ENCODE data around the gene TUBB3. TPM values are rescaled to one million over a fixed set of nuclear protein-coding genes. Genes with fewer than 3 reads are reported as not detected.

The TUBB3 gene
- total RNA-seq, 3 donors from 2014 or later (not counting 1 experiment from before 2014, with no cell fraction given), result 1.1 to 1.3 (median 1.2) TPM

- no peak overlapping the region for H3K27ac ChIP-seq (ENCODE audit: low read length)
- peak in 1 of 2 donors; percentile 39 for DNase-seq
Measured at GRCh38 chr16:89922477-89922883, 662 bp upstream of the TUBB3 start.

GRCh38 chr16:89923640-89924296 is 626 bp downstream of the TUBB3 start:
- Histone ChIP-seq H3K4me1 (ENCODE audit: control insufficient read depth, insufficient read depth, low read length) (peaks cover 54% of the 10 kb centered on the region), H3K27me3 (ENCODE audit: control insufficient read depth, insufficient read depth, low read length) (peaks cover 78% of the 10 kb centered on the region)
- no peak overlapping the region for H3K4me3 Mint-ChIP-seq

More at GRCh38 chr16:89922477-89922883, 662 bp upstream of the TUBB3 start:
- Mint-ChIP-seq H3K27ac (no peak overlapping the region), H3K4me3 (peak overlapping the region; percentile 40), H3K27me3 (ENCODE audit: low read depth in 2 of 2) (peaks cover 11 to 30% of the 10 kb centered on the region in 2 donors), H3K9me3 (no peaks in the 10 kb centered on the region), H3K4me1 (peaks cover 21 to 33% of the 10 kb centered on the region in 2 donors), H3K36me3 (no peaks in the 10 kb centered on the region)
- Histone ChIP-seq H3K4me3 (ENCODE audit: low read length) (peak overlapping the region; percentile 11), H3K36me3 (ENCODE audit: control insufficient read depth, insufficient read depth, low read length) (no peaks in the 10 kb centered on the region), H3K27me3 (ENCODE audit: control insufficient read depth, insufficient read depth, low read length) (peaks cover 74% of the 10 kb centered on the region), H3K9me3 (ENCODE audit: control insufficient read depth, insufficient read depth, low read length) (no peaks in the 10 kb centered on the region), H3K4me1 (ENCODE audit: control insufficient read depth, insufficient read depth, low read length) (peaks cover 67% of the 10 kb centered on the region)
- intact Hi-C loops (cut with micrococcal nuclease), result no loop called here
- TF ChIP-seq CTCF (IDR thresholded peaks at IDR 0.05), result no peak
- WGBS (ENCODE audit: insufficient coverage), result under 1% methylated on average over 31 of the region's 31 CpGs
- ATAC-seq, result peak in 1 of 3 donors; percentile 12

GRCh38 chr16:89924297-89924924 is 1.3 kb downstream of the TUBB3 start:
- no peak overlapping the region for H3K27ac ChIP-seq (ENCODE audit: low read length)
- ATAC-seq (peak in 2 of 3 donors; percentile 23 to 46), DNase-seq (peak in 1 of 2 donors; percentile 71)
- Mint-ChIP-seq H3K27me3 (ENCODE audit: low read depth in 2 of 2) (peaks cover 9 to 28% of the 10 kb centered on the region in 2 donors), H3K9me3 (no peaks in the 10 kb centered on the region), H3K36me3 (no peaks in the 10 kb centered on the region), H3K4me3 (peak overlapping the region; percentile 56), H3K27ac (no peak overlapping the region), H3K4me1 (peaks cover 8 to 18% of the 10 kb centered on the region in 2 donors)
- peaks cover 49% of the 10 kb centered on the region for H3K4me1 ChIP-seq (ENCODE audit: control insufficient read depth, insufficient read depth, low read length)
- no peak for TF ChIP-seq CTCF (IDR thresholded peaks at IDR 0.05)
- 2% methylated on average over 14 of the region's 14 CpGs for WGBS (ENCODE audit: insufficient coverage)
- H3K36me3 ChIP-seq (ENCODE audit: control insufficient read depth, insufficient read depth, low read length), result no peaks in the 10 kb centered on the region
- no peak overlapping the region for H3K4me3 ChIP-seq (ENCODE audit: low read length)
- no peaks in the 10 kb centered on the region for H3K9me3 ChIP-seq (ENCODE audit: control insufficient read depth, insufficient read depth, low read length)
- H3K27me3 ChIP-seq (ENCODE audit: control insufficient read depth, insufficient read depth, low read length), result peaks cover 71% of the 10 kb centered on the region
- intact Hi-C loops (cut with micrococcal nuclease), result no loop called here

More at GRCh38 chr16:89923640-89924296, 626 bp downstream of the TUBB3 start:
- Histone ChIP-seq H3K4me3 (ENCODE audit: low read length) (no peak overlapping the region), H3K27ac (ENCODE audit: low read length) (no peak overlapping the region), H3K36me3 (ENCODE audit: control insufficient read depth, insufficient read depth, low read length) (no peaks in the 10 kb centered on the region), H3K9me3 (ENCODE audit: control insufficient read depth, insufficient read depth, low read length) (no peaks in the 10 kb centered on the region)
- DNase-seq, result no peak
- peaks cover 11 to 30% of the 10 kb centered on the region in 2 donors for H3K27me3 Mint-ChIP-seq (ENCODE audit: low read depth in 2 of 2)
- H3K9me3 Mint-ChIP-seq, result no peaks in the 10 kb centered on the region
- TF ChIP-seq CTCF (IDR thresholded peaks at IDR 0.05), result no peak
- 7% methylated on average over 39 of the region's 41 CpGs for WGBS (ENCODE audit: insufficient coverage)
- no peaks in the 10 kb centered on the region for H3K36me3 Mint-ChIP-seq
- no peak for ATAC-seq
- H3K27ac Mint-ChIP-seq, result no peak overlapping the region
- intact Hi-C loops (cut with micrococcal nuclease), result no loop called here
- peaks cover 9 to 21% of the 10 kb centered on the region in 2 donors for H3K4me1 Mint-ChIP-seq

Measured in natural killer cell (primary cell).